GM21423 (cell line): ENCODE data around the gene EIF4G1.
A peak's percentile ranks its signal among the peaks of the same experiment; 100 is the strongest.
"Not testable (repeated sequence)": the region's sequence is repeated elsewhere in the genome, so short reads cannot be mapped to it uniquely, and the experiment has no call there.

Experiments used
- ATAC-seq: cut with Tn5 transposase; IDR thresholded peaks from one replicate; pipeline ENCODE4 v1.9.1; 2021; ENCODE audit warnings: mild to moderate bottlenecking, moderate library complexity; ENCODE audit not compliant: unreplicated experiment

The EIF4G1 gene

GRCh38 chr3:184334470-184335158, 20.2 kb downstream of the EIF4G1 start:
- no peak for ATAC-seq

- ATAC-seq = peak; percentile 1
Observed at GRCh38 chr3:184335291-184335660, 20.9 kb downstream of the EIF4G1 start.

GRCh38 chr3:184335661-184336546, 21.5 kb downstream of the EIF4G1 start:
- ATAC-seq = peak; percentile 69

GRCh38 chr3:184336547-184337398, 22.4 kb downstream of the EIF4G1 start:
- no peak for ATAC-seq

- no peak for ATAC-seq
Observed at GRCh38 chr3:184337399-184337714, 23.0 kb downstream of the EIF4G1 start, which contains the start of gene FAM131A. Gene FAM131A (plus strand): TSS chr3:184337600. CDS start chr3:184337631, 31 bp downstream.

GRCh38 chr3:184337981-184338380, 23.6 kb downstream of the EIF4G1 start:
- ATAC-seq = no peak

GRCh38 chr3:184338511-184338945, 24.1 kb downstream of the EIF4G1 start:
- no peak for ATAC-seq

- no peak for ATAC-seq
Observed at GRCh38 chr3:184339001-184339400, 24.6 kb downstream of the EIF4G1 start.

GRCh38 chr3:184339451-184340135, 25.2 kb downstream of the EIF4G1 start:
- ATAC-seq = not testable (repeated sequence)

GRCh38 chr3:184341925-184342324, 27.5 kb downstream of the EIF4G1 start:
- ATAC-seq = no peak

- ATAC-seq = no peak
Observed at GRCh38 chr3:184343200-184343876, 28.9 kb downstream of the EIF4G1 start.

- no peak for ATAC-seq
Observed at GRCh38 chr3:184344579-184345316, 30.3 kb downstream of the EIF4G1 start.

GRCh38 chr3:184345317-184346144, 31.1 kb downstream of the EIF4G1 start:
- ATAC-seq = no peak

- ATAC-seq = no peak
Observed at GRCh38 chr3:184346480-184347190, 32.2 kb downstream of the EIF4G1 start.

- ATAC-seq = no peak
Observed at GRCh38 chr3:184347321-184348056, 33.1 kb downstream of the EIF4G1 start.

- ATAC-seq = no peak
Observed at GRCh38 chr3:184348057-184348382, 33.6 kb downstream of the EIF4G1 start.
